IPS-20b (cell line): Measurements from ENCODE around the gene NFS1.
A peak's percentile ranks its signal among the peaks of the same experiment; 100 is the strongest.

Experiments
- H3K27ac ChIP-seq: one replicate; pipeline ENCODE4 v1.5.1; 2013; ENCODE audit warnings: low read length
- H3K27me3 ChIP-seq: 2 replicates; pipeline ENCODE4 v1.6.1; 2013; ENCODE audit warnings: mild to moderate bottlenecking, low read length, inconsistent platforms; ENCODE audit not compliant: insufficient read depth
- H3K36me3 ChIP-seq: 2 replicates; pipeline ENCODE4 v1.6.1; 2013; ENCODE audit warnings: low read depth, mild to moderate bottlenecking, inconsistent platforms, low read length, moderate library complexity; ENCODE audit not compliant: insufficient read depth
- H3K4me1 ChIP-seq: 2 replicates; pipeline ENCODE4 v1.6.1; 2013; ENCODE audit warnings: mild to moderate bottlenecking, control low read depth, inconsistent platforms, low read length, moderate library complexity; ENCODE audit not compliant: insufficient read depth
- H3K4me3 ChIP-seq: 2 replicates; pipeline ENCODE4 v1.5.1; 2013; ENCODE audit warnings: mild to moderate bottlenecking, low read length, inconsistent platforms
- H3K9ac ChIP-seq: 2 replicates; pipeline ENCODE4 v1.6.1; 2013; ENCODE audit warnings: low read depth, mild to moderate bottlenecking, inconsistent platforms, low read length, moderate library complexity
- H3K9me3 ChIP-seq: 2 replicates; pipeline ENCODE4 v1.6.1; 2013; ENCODE audit warnings: mild to moderate bottlenecking, low read depth, low read length, inconsistent platforms; ENCODE audit not compliant: insufficient read depth

Gene NFS1

DNA sequence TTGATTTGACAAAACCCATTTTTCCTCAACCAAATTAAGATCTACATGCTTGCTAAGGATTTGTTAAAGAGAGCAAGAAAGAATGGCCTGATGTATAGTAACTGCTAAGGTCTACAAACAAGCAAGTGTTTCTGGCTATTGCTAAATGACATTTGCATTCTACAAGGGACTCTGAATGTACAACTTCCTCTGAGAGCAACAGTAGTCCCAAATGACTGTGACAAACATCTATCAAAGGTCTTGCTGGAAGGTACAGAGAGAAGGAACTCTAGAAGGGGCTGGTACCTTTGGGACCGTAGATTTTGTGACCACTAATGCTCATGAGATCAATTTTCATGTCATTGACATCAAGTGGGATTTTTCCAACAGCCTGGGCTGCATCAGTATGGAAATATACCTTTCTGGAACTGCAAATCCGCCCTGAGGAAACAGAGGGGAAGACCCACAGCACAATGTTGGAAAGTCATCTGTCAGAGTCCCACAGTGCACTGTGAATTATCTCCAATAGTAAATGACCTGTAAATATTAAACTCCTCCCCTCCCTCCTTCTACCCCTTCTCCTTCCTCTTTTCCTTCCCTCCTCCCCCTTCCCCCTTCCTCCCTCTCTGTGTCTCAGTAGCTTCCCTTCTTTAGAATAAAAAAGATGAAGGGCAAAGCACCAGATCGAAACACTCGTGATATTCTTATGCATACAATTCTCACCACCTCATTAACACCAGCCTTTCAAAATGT, 18.5 kb downstream of the NFS1 start:
- Histone ChIP-seq H3K27me3 (no peaks in the 10 kb centered on the region), H3K9ac (no peak overlapping the region), H3K36me3 (no peaks in the 10 kb centered on the region), H3K4me1 (no peaks in the 10 kb centered on the region), H3K27ac (no peak overlapping the region), H3K4me3 (no peak overlapping the region), H3K9me3 (no peaks in the 10 kb centered on the region)

DNA sequence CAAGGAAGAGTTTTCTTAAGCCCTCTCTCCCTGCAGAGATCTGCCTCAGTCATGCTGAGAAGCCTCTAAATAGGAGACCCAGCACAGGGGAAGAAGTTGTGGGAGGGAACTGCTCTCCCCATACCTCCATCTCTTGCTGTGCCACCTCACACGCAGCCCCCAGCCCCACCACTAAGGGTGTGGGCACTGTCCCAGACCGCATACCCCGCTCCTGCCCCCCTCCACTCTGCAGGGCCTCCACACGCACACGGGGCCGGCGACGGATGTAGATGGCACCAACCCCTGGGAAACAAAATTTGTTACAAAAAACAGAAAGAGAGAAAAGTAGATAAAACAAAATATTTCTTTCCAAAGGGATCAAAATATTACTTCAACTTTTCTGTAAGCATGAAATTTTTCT, 24.2 kb downstream of the NFS1 start:
- H3K9me3 ChIP-seq: no peaks in the 10 kb centered on the region
- no peaks in the 10 kb centered on the region for H3K27me3 ChIP-seq
- H3K9ac ChIP-seq: no peak overlapping the region
- no peak overlapping the region for H3K4me3 ChIP-seq
- no peak overlapping the region for H3K27ac ChIP-seq
- peaks cover 28% of the 10 kb centered on the region for H3K36me3 ChIP-seq
- no peaks in the 10 kb centered on the region for H3K4me1 ChIP-seq

DNA sequence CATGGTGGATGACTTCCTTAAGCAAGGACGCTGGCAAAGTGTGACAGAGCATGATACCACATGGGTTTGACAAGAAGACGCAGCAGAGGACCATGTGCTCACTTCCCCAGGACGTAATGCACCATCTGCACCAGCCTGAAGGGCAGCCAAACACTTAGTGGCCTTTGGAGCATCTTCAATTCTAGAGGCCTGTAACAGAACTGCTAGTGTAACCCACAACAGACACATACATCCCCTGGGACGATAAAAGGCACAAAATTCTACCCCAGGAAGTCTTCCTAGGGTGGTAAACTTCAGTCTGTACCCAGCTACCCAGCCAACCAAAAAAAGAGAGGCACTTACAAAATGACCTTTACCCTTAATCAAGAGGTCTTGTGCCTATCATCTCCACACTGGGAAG, 25.3 kb downstream of the NFS1 start:
- Histone ChIP-seq H3K4me1 (no peaks in the 10 kb centered on the region), H3K36me3 (peaks cover 34% of the 10 kb centered on the region), H3K9ac (no peak overlapping the region), H3K27me3 (no peaks in the 10 kb centered on the region), H3K9me3 (no peaks in the 10 kb centered on the region), H3K4me3 (no peak overlapping the region), H3K27ac (no peak overlapping the region)

DNA sequence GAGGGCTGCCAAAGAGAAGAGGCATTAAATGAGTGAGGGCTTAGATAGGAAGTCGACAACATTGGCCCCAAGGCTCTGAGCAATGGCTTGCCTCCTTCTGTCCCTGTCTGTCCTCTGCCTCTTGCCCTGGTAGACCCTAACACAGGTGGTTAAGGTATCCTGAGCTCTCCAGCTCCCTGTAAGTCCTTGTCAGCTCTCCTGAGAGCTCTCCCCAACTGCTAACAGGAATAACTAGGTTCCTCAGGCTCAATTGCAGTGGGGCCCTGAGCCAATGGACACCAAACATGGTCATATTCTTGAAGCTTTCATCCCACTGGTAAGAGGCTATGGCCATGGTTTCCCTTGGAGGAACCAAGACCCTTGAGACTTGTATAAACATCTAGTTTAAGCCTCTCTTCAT, 29.5 kb downstream of the NFS1 start:
- no peaks in the 10 kb centered on the region for H3K9me3 ChIP-seq
- H3K4me3 ChIP-seq: no peak overlapping the region
- H3K9ac ChIP-seq: no peak overlapping the region
- H3K27ac ChIP-seq: no peak overlapping the region
- H3K4me1 ChIP-seq: no peaks in the 10 kb centered on the region
- no peaks in the 10 kb centered on the region for H3K27me3 ChIP-seq
- peaks cover 37% of the 10 kb centered on the region for H3K36me3 ChIP-seq

DNA sequence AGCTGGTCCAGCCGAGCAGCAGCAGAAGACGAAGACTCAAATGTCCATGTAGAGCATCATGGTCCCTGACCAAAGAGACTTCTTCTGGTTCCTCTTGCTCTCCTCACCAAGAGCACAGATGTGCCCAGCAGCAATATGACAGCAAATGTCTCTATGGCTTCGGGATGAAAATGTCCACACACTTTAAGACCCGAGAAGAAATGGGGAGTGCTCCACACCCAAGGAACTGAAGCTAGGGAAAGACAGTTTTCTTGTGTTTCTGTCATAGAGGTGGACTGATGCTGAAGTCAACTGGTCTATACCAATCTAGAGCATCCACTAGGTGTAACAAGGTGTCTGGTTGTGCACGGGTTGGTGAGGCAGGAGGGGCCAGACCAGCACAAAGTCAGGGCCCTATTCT, 29.9 kb downstream of the NFS1 start:
- H3K27me3 ChIP-seq: no peaks in the 10 kb centered on the region

DNA sequence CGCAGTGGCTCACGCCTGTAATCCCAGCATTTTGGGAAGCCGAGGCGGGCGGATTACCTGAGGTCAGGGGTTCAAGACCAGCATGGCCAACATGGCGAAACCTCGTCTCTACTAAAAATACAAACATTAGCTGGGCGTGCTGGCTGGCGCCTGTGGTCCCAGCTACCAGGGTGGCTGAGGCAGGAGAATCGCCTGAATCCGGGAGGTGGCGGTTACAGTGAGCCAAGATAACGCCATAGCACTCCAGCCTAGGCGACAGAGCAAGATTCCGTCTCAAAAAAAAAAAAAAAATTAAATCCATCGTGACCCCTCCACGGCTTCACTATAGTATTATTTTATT, 33.2 kb downstream of the NFS1 start:
- H3K27me3 ChIP-seq: no peaks in the 10 kb centered on the region
- H3K9me3 ChIP-seq: no peaks in the 10 kb centered on the region
- H3K4me1 ChIP-seq: peaks cover 14% of the 10 kb centered on the region; the same call in 1 of the 2 replicates
- no peak overlapping the region for H3K27ac ChIP-seq
- H3K36me3 ChIP-seq: peaks cover 19% of the 10 kb centered on the region
- no peak overlapping the region for H3K4me3 ChIP-seq
- H3K9ac ChIP-seq: no peak overlapping the region

More for the DNA sequence above, 29.9 kb downstream of the NFS1 start:
- no peak overlapping the region for H3K27ac ChIP-seq
- H3K36me3 ChIP-seq: peaks cover 33% of the 10 kb centered on the region
- no peaks in the 10 kb centered on the region for H3K9me3 ChIP-seq
- no peaks in the 10 kb centered on the region for H3K4me1 ChIP-seq
- no peak overlapping the region for H3K9ac ChIP-seq
- no peak overlapping the region for H3K4me3 ChIP-seq

DNA sequence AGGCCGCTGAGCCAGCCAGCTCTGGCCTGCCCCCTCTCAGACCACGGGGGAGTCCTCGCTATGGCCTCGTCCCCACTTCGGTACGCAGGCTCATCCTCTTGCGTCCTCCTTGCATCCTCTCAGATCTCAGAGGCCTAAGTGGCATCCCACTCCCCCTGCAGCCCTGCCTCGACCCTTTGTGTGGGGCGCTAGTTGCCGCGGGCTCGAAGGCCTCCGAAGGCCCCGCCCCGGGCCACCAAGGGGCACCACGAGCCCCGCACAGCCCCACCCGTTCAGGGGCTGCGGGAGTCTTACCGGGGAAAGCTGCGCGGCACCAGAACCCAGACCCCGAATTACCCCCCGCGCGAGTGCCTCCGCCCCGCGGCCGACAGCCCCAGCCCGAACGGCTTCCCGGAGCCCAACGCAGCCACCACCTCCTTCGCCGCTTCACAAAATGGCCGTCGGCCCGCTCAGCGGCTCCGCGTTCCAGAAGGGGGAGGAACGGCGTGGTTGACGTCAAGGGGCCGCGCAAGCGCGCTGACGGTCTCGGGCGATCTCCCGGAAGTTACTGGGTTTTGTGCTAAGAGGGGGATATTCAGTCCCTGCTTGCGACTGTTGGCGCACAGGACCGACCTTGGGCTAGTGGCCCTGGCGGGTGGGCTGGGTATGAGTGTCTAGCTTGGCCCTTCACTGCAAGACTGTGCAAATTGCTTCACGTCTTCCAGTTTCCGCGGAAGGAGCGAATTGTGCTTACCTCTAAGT, 34.5 kb downstream of the NFS1 start, which contains the start of the genes CPNE1 and RBM12:
Gene CPNE1, minus strand, starts transcription at position 435 of the 741 bp plus-strand sequence. CDS start 31,977 bp downstream, outside the sequence.
Gene RBM12, minus strand, starts transcription at position 435 of the 741 bp plus-strand sequence. CDS start 9,578 bp downstream, outside the sequence.
- peak within 1 kb of the TSS; percentile 99 for H3K9ac ChIP-seq
- no peaks in the 10 kb centered on the region for H3K27me3 ChIP-seq
- H3K4me1 ChIP-seq: peaks cover 18% of the 10 kb centered on the region; the same call in 1 of the 2 replicates
- peak within 1 kb of the TSS; percentile 99 for H3K4me3 ChIP-seq
- H3K36me3 ChIP-seq: peaks cover 9% of the 10 kb centered on the region; the same call in 1 of the 2 replicates
- H3K9me3 ChIP-seq: no peaks in the 10 kb centered on the region
- peak within 1 kb of the TSS; percentile 96 for H3K27ac ChIP-seq

DNA sequence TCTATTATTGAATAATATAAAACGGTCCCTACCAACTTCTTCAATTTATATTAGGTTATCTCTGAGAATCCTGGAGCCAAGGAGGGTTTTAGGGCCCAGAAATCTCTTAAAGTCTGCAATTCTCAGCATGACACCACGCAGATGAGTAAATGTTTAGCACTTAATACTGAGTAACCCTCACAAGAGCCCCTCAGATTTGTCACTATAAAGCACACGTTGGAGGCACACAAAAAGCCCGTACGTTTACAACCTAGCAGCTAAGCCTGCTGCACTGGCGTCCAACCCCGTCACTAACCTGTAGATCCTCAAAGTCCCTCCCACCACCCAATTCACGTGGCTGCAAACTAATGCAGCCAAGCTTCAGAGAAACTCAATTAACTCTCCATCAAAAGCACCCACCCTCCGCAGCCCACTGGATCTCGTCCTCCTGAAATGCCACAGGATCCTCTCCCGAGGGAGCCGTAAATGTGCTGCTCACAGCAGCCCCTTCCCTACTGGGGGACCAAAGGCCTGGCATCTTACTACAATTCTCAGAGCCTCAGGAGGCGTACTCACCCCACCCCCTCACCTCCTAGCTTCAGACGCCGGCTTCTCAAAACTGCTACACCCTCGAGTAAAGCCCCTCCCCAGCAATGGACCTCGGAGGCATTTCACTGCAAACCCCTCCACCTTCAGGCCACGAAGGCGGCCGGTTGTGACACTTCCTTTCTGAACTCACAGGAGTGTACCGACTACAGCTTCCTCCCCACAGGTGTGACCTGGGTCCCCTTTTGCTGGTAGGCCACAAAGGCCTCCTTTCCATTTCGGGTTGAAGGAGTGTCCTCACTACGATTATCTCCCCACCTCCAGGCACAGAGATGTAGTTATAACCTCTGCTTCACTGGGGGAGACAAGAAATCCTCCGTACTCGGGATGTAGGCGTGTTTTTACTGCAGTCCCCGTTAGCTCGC, 35.4 kb downstream of the NFS1 start:
- H3K9ac ChIP-seq: peak overlapping the region; percentile 99
- H3K36me3 ChIP-seq: peaks cover 2% of the 10 kb centered on the region; the same call in 1 of the 2 replicates
- H3K4me1 ChIP-seq: peaks cover 18% of the 10 kb centered on the region; the same call in 1 of the 2 replicates
- H3K27me3 ChIP-seq: no peaks in the 10 kb centered on the region
- H3K27ac ChIP-seq: peak overlapping the region; percentile 96
- H3K9me3 ChIP-seq: no peaks in the 10 kb centered on the region
- peak overlapping the region; percentile 99 for H3K4me3 ChIP-seq

DNA sequence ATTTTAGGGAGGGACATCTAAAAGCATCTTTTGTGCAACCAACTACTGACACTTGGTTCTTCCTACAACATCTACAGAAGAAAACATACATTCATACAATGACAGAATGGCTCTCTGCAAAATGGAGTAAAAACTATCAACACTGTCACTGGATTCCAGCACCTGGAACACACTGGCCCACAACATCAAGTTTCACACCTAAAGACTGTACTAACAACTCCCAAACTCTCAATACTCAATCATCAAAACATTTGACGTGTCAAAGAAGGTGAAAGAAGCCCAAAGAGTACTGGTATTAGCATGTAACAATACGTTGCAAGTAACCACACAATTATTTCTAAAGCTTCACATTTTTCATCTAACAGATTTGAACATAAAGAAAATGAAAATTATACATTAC, 36.6 kb downstream of the NFS1 start:
- Histone ChIP-seq H3K36me3 (peaks cover under 1% of the 10 kb centered on the region; the same call in 1 of the 2 replicates), H3K27me3 (no peaks in the 10 kb centered on the region), H3K4me1 (peaks cover 18% of the 10 kb centered on the region; the same call in 1 of the 2 replicates), H3K9ac (peak overlapping the region; percentile 99; the same call in 1 of the 2 replicates), H3K9me3 (no peaks in the 10 kb centered on the region), H3K27ac (no peak overlapping the region), H3K4me3 (peak overlapping the region; percentile 99)

DNA sequence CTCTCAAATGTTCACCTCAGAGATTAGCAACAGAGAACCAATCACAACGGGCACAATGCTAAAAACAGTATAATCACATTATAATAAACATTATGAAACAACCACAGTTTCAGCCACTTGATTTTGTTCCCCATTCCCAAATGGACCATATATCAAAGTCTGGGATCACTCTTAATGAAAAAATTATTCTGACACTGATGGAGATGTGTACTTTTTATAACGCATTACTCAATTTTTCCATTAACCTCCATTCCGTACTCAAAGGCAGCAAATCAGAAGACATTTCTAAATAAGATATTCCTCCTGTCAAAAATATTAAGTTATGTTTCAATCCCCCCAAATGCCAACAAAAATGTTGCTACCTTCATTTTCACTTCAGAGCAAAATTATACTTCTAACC, 37.2 kb downstream of the NFS1 start:
- H3K9ac ChIP-seq: peak overlapping the region; percentile 23; the same call in 1 of the 2 replicates

DNA sequence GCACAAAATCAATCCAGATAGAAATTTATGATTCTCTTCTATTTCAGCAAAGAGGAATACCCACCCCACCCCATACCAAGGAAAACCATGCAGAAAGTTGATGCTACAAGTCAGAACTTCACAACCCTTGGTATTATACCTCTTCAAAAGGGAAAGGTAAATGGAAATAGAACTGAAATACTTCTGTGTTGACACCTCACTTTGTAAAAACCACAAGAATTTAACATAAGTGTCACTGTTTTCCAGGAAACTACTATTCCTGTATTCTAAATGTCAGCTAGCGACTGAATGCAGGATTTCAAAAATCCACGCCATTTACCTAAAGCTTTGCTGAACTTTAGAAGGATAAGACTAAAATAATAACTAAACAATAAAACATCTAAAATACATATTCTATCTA, 38.1 kb downstream of the NFS1 start:
- Histone ChIP-seq H3K27me3 (no peaks in the 10 kb centered on the region), H3K4me3 (peak overlapping the region; percentile 99), H3K4me1 (peaks cover 18% of the 10 kb centered on the region; the same call in 1 of the 2 replicates), H3K36me3 (peaks cover 13% of the 10 kb centered on the region; the same call in 1 of the 2 replicates), H3K9ac (peak overlapping the region; percentile 23), H3K27ac (no peak overlapping the region), H3K9me3 (no peaks in the 10 kb centered on the region)

More for the DNA sequence above, 37.2 kb downstream of the NFS1 start:
- Histone ChIP-seq H3K36me3 (peaks cover 7% of the 10 kb centered on the region; the same call in 1 of the 2 replicates), H3K4me1 (peaks cover 18% of the 10 kb centered on the region; the same call in 1 of the 2 replicates), H3K4me3 (peak overlapping the region; percentile 99), H3K9me3 (no peaks in the 10 kb centered on the region), H3K27me3 (no peaks in the 10 kb centered on the region), H3K27ac (no peak overlapping the region)
